Right lobe of liver (tissue), 6 donors: ENCODE results near the gene FLRT1. TPM values are rescaled to one million over a fixed set of nuclear protein-coding genes. Genes with fewer than 3 reads are reported as not detected.

ENCODE experiments used
- ATAC-seq, 4 donors: fragments of 200-7000 bp; cut with Tn5 transposase; one replicate each; pipeline ENCODE4 v1.9.1; 2020; ENCODE audit warnings: mild to moderate bottlenecking in 4 of 4, moderate library complexity in 4 of 4
- DNase-seq, 3 donors: peaks; one replicate each; pipeline ENCODE4 v3.0.0-alpha.2; 2020
- H3K27ac ChIP-seq, 3 donors: fragments of 200-600 bp; one replicate each; pipeline ENCODE4 v1.8.0; 2022
- H3K27me3 ChIP-seq, 2 donors: fragments of 200-600 bp; one replicate each; pipeline ENCODE4 v1.8.0; 2022
- H3K36me3 ChIP-seq, 4 donors: fragments of 200-600 bp; sonication (generic) in 1 of 4; one replicate each; pipeline versions ENCODE4 v1.5.1 to v1.8.0; 2017 to 2022; ENCODE audit warnings: control low read depth in 1 of 4
- H3K4me1 ChIP-seq, 4 donors: fragments of 200-600 bp; sonication (generic) in 1 of 4; one replicate each; pipeline versions ENCODE4 v1.5.1 to v1.8.0; 2017 to 2022; ENCODE audit warnings: control low read depth in 1 of 4
- H3K4me3 ChIP-seq, 3 donors: fragments of 200-600 bp; one replicate each; pipeline ENCODE4 v1.8.0; 2022
- H3K9me3 ChIP-seq, 4 donors: fragments of 200-600 bp; sonication (generic) in 1 of 4; one replicate each; pipeline versions ENCODE4 v1.5.1 to v1.8.0; 2017 to 2022; ENCODE audit warnings: control low read depth in 1 of 4
- POLR2A ChIP-seq: fragments of 450-650 bp; IDR thresholded peaks from one replicate; pipeline ENCODE4 v1.6.1; 2017; ENCODE audit warnings: antibody characterized with exemption, mild to moderate bottlenecking
- WGBS: methylation state at CpG from one replicate; pipeline ENCODE4 v1.1.6; 2018; ENCODE audit warnings: low coverage, low lambda C conversion rate; ENCODE audit not compliant: insufficient coverage; ENCODE audit errors: missing lambda C conversion rate; 5-methylcytosine and 5-hydroxymethylcytosine counted together
- intact Hi-C, 2 donors: fragments of 100-400 bp; cut with DNase I; formaldehyde crosslinking; loops; one replicate each; pipeline versions ENCODE4 v1.11.2 to v1.14.1; 2022
- total RNA-seq, 6 experiments: library from RNA; depleted of rRNA in 2 of 6; stranded (reverse); fragments of >200 nt in 2 of 6; fragmentation: NEBNext Ultra II Directional in 3 of 6; extraction: Animal tissue kit (Norgen Biotek cat#: 25700) in 3 of 6; gene quantifications; one replicate each; pipeline versions ENCODE4 v1.1.0 to v1.2.4, GENCODE V29; 2016 to 2023
- TF ChIP-seq, protein P1 (sequence below), 4 donors: fragments of 200-600 bp in 3 of 4; fragments of 450-650 bp in 1 of 4; IDR thresholded peaks; one replicate each; pipeline versions ENCODE4 v1.5.1 to v1.8.0; 2016 to 2022; ENCODE audit warnings: antibody characterized with exemption in 4 of 4, mild to moderate bottlenecking in 2 of 4
- donor health status: DM: no; HTN: yes; CAD: no.
- donor health status: DM: no; HTN: no; CAD: no.
- donor health status: DM: no; HTN: no; CAD: no.
- donor health status: DM: no; HTN: yes; CAD: no.
- donor health status: DM: no; HTN: yes; CAD: no.

Gene FLRT1
- total RNA-seq, 6 experiments from 2014 or later, result 0.12 TPM; not detected in 5

GRCh38 chr11:64031001-64031400 lies 4.7 kb upstream of the FLRT1 start:
- no peak overlapping the region for H3K27ac ChIP-seq
- no peak overlapping the region for H3K4me3 ChIP-seq
- 100% methylated on average over 2 of the region's 3 CpGs for WGBS
- DNase-seq (no peak), ATAC-seq (no peak)
- intact Hi-C loops, result no loop called here
- H3K27me3 ChIP-seq, result no peaks in the 10 kb centered on the region
- H3K4me1 ChIP-seq, result peaks cover 0 to 7% (median under 1%) of the 10 kb centered on the region in 4 donors
- no peaks in the 10 kb centered on the region for H3K9me3 ChIP-seq
- TF ChIP-seq POLR2A, result no peak
- H3K36me3 ChIP-seq, result no peaks in the 10 kb centered on the region

DNA sequence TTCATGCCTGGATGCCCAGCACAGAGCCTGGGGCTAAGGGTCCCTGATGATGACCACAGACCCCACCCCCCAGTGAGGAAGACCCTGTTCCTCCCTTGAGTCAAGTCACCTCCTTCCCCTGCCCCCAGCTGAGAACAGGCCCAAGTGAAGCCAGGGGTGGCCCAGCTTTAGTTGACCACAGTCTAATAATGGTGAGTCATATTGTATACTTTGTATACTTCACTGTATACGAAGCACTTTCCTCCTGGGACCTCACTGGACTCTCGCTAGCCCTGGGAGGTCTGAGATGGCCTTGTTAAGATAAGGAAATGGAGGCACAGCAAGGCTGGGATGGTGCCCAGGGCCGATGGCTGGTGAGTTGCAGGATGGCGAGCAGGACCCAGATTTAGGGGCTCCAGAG lies 3.7 kb upstream of the FLRT1 start:
- Histone ChIP-seq H3K36me3 (no peaks in the 10 kb centered on the region), H3K4me3 (no peak overlapping the region), H3K4me1 (peaks cover 0 to 15% (median 4%) of the 10 kb centered on the region in 4 donors), H3K27me3 (no peaks in the 10 kb centered on the region), H3K27ac (no peak overlapping the region), H3K9me3 (no peaks in the 10 kb centered on the region)
- WGBS, result 89% methylated on average over 3 of the region's 4 CpGs
- intact Hi-C loops, result no loop called here
- DNase-seq, result no peak
- TF ChIP-seq POLR2A, result no peak
- TF ChIP-seq, protein P1, sequence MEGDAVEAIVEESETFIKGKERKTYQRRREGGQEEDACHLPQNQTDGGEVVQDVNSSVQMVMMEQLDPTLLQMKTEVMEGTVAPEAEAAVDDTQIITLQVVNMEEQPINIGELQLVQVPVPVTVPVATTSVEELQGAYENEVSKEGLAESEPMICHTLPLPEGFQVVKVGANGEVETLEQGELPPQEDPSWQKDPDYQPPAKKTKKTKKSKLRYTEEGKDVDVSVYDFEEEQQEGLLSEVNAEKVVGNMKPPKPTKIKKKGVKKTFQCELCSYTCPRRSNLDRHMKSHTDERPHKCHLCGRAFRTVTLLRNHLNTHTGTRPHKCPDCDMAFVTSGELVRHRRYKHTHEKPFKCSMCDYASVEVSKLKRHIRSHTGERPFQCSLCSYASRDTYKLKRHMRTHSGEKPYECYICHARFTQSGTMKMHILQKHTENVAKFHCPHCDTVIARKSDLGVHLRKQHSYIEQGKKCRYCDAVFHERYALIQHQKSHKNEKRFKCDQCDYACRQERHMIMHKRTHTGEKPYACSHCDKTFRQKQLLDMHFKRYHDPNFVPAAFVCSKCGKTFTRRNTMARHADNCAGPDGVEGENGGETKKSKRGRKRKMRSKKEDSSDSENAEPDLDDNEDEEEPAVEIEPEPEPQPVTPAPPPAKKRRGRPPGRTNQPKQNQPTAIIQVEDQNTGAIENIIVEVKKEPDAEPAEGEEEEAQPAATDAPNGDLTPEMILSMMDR (IDR thresholded peaks at IDR 0.05), result no peak
- ATAC-seq, result no peak

- H3K27me3 ChIP-seq, result no peaks in the 10 kb centered on the region
- ATAC-seq, result no peak
- intact Hi-C loops, result no loop called here
These were observed 1.3 kb upstream of the FLRT1 start for GRCh38 chr11:64034411-64034811.

GRCh38 chr11:64035081-64035524 lies 628 bp upstream of the FLRT1 start:
- WGBS, result 27% methylated on average over 15 of the region's 17 CpGs
- Histone ChIP-seq H3K27me3 (no peaks in the 10 kb centered on the region), H3K9me3 (no peaks in the 10 kb centered on the region), H3K4me1 (peaks cover 0 to 15% (median 4%) of the 10 kb centered on the region in 4 donors), H3K27ac (no peak overlapping the region), H3K36me3 (no peaks in the 10 kb centered on the region), H3K4me3 (no peak overlapping the region)
- no peak for DNase-seq
- TF ChIP-seq POLR2A, result no peak
- TF ChIP-seq, protein P1 (IDR thresholded peaks at IDR 0.05), result no peak
- no peak for ATAC-seq
- intact Hi-C loops, result no loop called here

More at GRCh38 chr11:64034411-64034811, 1.3 kb upstream of the FLRT1 start:
- no peak overlapping the region for H3K27ac ChIP-seq
- H3K4me3 ChIP-seq, result no peak overlapping the region
- TF ChIP-seq, protein P1 (IDR thresholded peaks at IDR 0.05), result no peak
- no peak for TF ChIP-seq POLR2A
- DNase-seq, result no peak
- no peaks in the 10 kb centered on the region for H3K9me3 ChIP-seq
- H3K36me3 ChIP-seq, result no peaks in the 10 kb centered on the region
- H3K4me1 ChIP-seq, result peaks cover 0 to 15% (median 4%) of the 10 kb centered on the region in 4 donors
- WGBS, result 79% methylated on average over 4 of the region's 9 CpGs

DNA sequence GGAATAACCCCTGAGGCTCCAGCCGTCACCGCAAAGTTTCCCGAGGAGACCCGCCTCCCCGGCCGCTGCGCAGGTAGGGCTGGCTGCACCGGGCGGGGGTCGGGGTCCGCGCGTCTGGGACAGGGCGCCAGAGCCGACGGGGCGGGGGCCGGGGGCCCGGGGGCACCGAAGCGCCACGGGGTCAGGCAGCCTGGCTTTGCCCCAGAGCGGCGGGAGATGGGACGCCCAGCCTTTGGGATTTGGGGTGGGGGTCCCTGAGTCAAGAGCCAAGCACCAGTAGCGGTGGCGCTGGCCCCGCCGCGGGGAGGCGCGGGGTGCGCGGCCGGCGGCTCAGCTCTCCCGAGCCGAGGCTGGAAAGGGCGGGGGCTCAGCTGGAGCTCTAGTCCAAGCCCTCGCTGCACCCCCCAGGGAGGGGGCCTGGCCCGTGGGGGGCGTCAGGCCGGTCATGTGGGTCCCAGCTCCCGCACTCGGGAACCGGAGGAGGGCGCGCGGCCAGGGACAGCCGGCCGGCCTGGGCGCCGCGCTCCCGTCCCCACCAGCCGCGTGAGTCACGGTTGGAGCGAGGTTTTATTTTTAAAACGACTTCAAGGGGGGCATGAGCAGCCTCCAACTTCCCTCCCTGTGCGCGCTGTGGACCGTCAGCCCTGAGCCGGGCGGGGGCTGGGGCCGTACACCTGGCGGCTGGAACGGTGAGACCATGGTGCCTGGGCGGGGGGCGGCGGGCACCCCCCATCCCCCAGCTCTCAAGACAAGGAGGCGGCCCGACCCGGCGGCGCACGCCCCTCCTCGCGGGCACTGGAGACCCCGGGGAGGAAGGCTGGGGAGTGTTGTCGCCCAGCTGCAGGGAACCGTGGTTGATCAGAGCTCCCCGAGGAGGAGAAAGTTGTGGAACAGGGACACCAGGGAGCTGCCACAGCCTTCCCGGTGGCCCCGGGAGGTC lies 626 bp downstream of the FLRT1 start:
- Histone ChIP-seq H3K4me1 (peaks cover 0 to 15% (median 4%) of the 10 kb centered on the region in 4 donors), H3K4me3 (peak overlapping the region; percentile 21 to 36 (median 29)), H3K27me3 (no peaks in the 10 kb centered on the region), H3K36me3 (no peaks in the 10 kb centered on the region), H3K9me3 (no peaks in the 10 kb centered on the region), H3K27ac (no peak overlapping the region)
- TF ChIP-seq, protein P1 (IDR thresholded peaks at IDR 0.05), result no peak
- no peak for TF ChIP-seq POLR2A
- DNase-seq (no peak), ATAC-seq (peak; percentile 4 to 28 (median 18))
- intact Hi-C loops, result no loop called here
- whole genome bisulfite sequencing, result 10% methylated on average over 4 of the region's 85 CpGs
